GM11168 (cell line): ENCODE measurements around the gene SPOP.

Experiments
- in situ Hi-C: fragments of 300-500 bp; cut with MboI; formaldehyde crosslinking; loops from one replicate; pipeline ENCODE4 v1.12.0; 2022; ENCODE audit warnings: low sequenced_read_pairs; ENCODE audit not compliant: unreplicated experiment

SPOP gene

GRCh38 chr17:49557312-49558024 is 120.4 kb downstream of the SPOP start:
- in situ Hi-C loops = loop anchor here (25.0 kb wide), 1 partner anchor 430 kb away; the partner anchor contains the start of gene DLX3

- in situ Hi-C loops = loop anchor here (25.0 kb wide), 1 partner anchor 431 kb away; the partner anchor contains the start of gene DLX3
Observed at GRCh38 chr17:49556223-49556943, 121.5 kb downstream of the SPOP start.

GRCh38 chr17:49555495-49556222 is 122.2 kb downstream of the SPOP start:
- in situ Hi-C loops = loop anchor here (25.0 kb wide), 1 partner anchor 432 kb away; the partner anchor contains the start of gene DLX3

GRCh38 chr17:49554694-49555494 is 123.0 kb downstream of the SPOP start:
- in situ Hi-C loops = loop anchor here (25.0 kb wide), 1 partner anchor 432 kb away; the partner anchor contains the start of gene DLX3

- in situ Hi-C loops = loop anchor here (25.0 kb wide), 1 partner anchor 433 kb away; the partner anchor contains the start of gene DLX3
Observed at GRCh38 chr17:49553676-49554335, 124.1 kb downstream of the SPOP start.

GRCh38 chr17:49552070-49552751 is 125.7 kb downstream of the SPOP start:
- in situ Hi-C loops = loop anchor here (25.0 kb wide), 1 partner anchor 435 kb away; the partner anchor contains the start of gene DLX3

GRCh38 chr17:49551221-49552069 is 126.5 kb downstream of the SPOP start:
- in situ Hi-C loops = loop anchor here (25.0 kb wide), 1 partner anchor 436 kb away; the partner anchor contains the start of gene DLX3

GRCh38 chr17:49550764-49551163 is 127.1 kb downstream of the SPOP start:
- in situ Hi-C loops = loop anchor here (25.0 kb wide), 1 partner anchor 437 kb away; the partner anchor contains the start of gene DLX3

- in situ Hi-C loops = loop anchor here (25.0 kb wide), 1 partner anchor 437 kb away; the partner anchor contains the start of gene DLX3
Observed at GRCh38 chr17:49549691-49550678, 127.9 kb downstream of the SPOP start.

GRCh38 chr17:49549311-49549605 is 128.6 kb downstream of the SPOP start:
- in situ Hi-C loops = no loop called here
